Osteoblast (primary cell): ENCODE results near the gene KLRB1. TPM values are rescaled to one million over a fixed set of nuclear protein-coding genes. Genes with fewer than 3 reads are reported as not detected.

Experiments
- small RNA-seq: library from RNA; depleted of rRNA; stranded (forward); fragments of <200 nt; gene quantifications from one replicate; pipeline ENCODE3, GENCODE V24; 2012
- total RNA-seq: library from RNA; depleted of rRNA; stranded (reverse); fragments of >200 nt; gene quantifications from 2 replicates; pipeline ENCODE4 v1.2.3, GENCODE V29; 2012

Gene KLRB1
- total RNA-seq, 1 donor, result not detected

Small RNA genes within 50 kb of the gene (small RNA-seq; reads per million reads assigned to genes)
- gene AC010186.4 (not detected), gene RNU6-700P (not detected)

Other genes starting within 250 kb of the KLRB1 start
- 9.4 TPM in 2 replicates for gene CLEC2D, start 61.8 kb upstream of the KLRB1 start, total RNA-seq
- not detected in 2 replicates for gene CLECL1, start 125.2 kb upstream of the KLRB1 start, total RNA-seq
- not detected in 2 replicates for gene CD69, start 153.0 kb upstream of the KLRB1 start, total RNA-seq
- gene KLRF1, start 219.6 kb upstream of the KLRB1 start, total RNA-seq, result not detected in 2 replicates